ENCODE data around the gene NCAM2.

Gene NCAM2

DNA sequence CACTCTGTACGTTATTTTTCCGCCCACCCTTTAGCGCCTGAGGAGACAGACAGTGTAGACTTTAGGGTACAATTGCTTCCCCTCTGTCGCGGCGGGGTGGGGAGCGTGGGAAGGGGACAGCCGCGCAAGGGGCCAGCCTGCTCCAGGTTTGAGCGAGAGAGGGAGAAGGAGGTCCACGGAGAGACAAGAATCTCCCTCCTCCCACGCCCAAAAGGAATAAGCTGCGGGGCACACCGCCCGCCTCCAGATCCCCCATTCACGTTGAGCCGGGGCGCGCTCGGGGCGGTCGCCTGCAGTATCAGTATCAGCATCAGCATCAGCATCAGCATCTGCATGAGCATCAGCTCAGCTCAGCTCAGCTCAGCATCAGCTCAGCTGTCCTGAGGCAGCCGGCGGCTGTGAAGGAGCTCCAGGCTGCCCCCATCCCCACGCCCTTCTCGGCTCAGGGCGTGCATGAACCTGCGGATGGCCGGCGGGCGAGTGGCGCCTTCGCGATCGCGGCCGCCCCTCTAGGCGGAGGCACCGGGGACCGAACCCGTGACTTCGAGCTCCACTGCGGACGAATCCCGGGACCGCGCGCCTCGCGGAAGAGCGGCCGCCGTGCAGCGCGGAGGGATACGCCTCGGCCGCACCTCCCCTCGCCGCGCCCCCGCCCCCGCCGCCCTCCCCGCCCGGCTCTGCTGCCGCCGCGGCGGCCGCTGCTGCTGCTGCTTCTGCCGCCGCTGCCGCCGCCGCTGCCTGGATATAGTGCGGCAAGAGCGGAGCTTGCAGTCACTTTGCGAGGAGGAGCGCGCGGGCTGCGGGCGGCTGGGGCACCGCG, at the start of gene NCAM2:
Gene NCAM2 (plus strand): TSS at position 774 of the 820 bp plus-strand sequence.
- Histone ChIP-seq H3K9ac (ENCODE audit: low read length in 5 of 5) (peak within 1 kb of the TSS; percentile 0 to 74 (median 44)), H3K4me3 (ENCODE audit: low read depth in 1 of 5, low read length in 5 of 5) (peak within 1 kb of the TSS; percentile 59 to 82 (median 72)), H3K4me1 (ENCODE audit: control insufficient read depth in 5 of 5, insufficient read depth in 5 of 5, low read length in 5 of 5) (peaks cover 0 to 23% (median 17%) of the 10 kb centered on the region in 5 donors), H3K27me3 (ENCODE audit: control insufficient read depth in 5 of 5, insufficient read depth in 4 of 5, low read length in 5 of 5) (peaks cover 0 to 11% (median 0%) of the 10 kb centered on the region in 5 donors), H3K27ac (ENCODE audit: low read depth, low read length) (no peak within 1 kb of the TSS), H3K36me3 (ENCODE audit: control insufficient read depth in 5 of 5, insufficient read depth in 5 of 5, low read length in 5 of 5) (no peaks in the 10 kb centered on the region), H3K9me3 (ENCODE audit: control insufficient read depth in 5 of 5, low read length in 5 of 5) (no peaks in the 10 kb centered on the region)

DNA sequence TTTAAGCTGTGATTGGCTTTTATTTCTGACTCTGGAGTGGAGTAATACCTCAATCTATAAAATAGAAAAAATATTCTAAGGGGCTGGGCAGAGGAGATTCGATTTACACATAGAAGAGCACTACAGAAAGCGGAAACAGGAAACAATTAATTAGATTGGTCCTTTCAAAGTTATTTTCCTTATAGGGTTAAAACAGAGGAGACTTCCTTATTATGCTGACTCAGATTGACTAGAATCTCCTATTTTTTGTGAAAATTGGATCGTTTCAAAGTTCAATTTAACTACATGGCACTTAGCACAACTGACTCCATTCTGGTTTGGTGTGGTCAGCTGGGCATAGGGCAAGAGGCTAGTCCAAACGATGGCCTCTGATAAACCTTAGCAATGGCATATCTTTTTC, 48.3 kb upstream of the NCAM2 start:
- Histone ChIP-seq H3K9ac (ENCODE audit: low read length in 5 of 5) (no peak overlapping the region), H3K36me3 (ENCODE audit: control insufficient read depth in 5 of 5, insufficient read depth in 5 of 5, low read length in 5 of 5) (no peaks in the 10 kb centered on the region), H3K27me3 (ENCODE audit: control insufficient read depth in 5 of 5, insufficient read depth in 4 of 5, low read length in 5 of 5) (no peaks in the 10 kb centered on the region), H3K4me3 (ENCODE audit: low read depth in 1 of 5, low read length in 5 of 5) (no peak overlapping the region), H3K9me3 (ENCODE audit: control insufficient read depth in 5 of 5, low read length in 5 of 5) (peaks cover 0 to 2% (median 0%) of the 10 kb centered on the region in 5 donors), H3K27ac (ENCODE audit: low read depth, low read length) (no peak overlapping the region), H3K4me1 (ENCODE audit: control insufficient read depth in 5 of 5, insufficient read depth in 5 of 5, low read length in 5 of 5) (no peaks in the 10 kb centered on the region)

DNA sequence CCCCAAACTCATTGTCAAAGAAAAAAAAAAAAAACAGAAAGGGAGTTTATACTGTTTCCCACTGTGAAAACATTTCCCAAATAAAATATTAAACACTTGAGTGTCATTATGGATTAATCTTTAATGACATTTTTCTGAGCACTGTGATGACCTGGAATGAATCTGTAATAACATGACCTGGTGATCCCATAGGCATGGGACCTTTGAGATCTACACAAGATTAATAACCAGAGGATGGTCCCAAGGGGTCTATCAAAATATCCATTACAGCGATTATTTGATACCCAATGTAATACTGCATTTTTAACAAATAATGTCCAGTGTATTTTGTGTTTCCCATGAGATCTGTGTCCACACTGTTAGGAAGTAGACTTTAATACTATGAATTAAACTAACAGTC, 32.4 kb upstream of the NCAM2 start:
- H3K9me3 ChIP-seq (ENCODE audit: control insufficient read depth in 5 of 5, low read length in 5 of 5): no peaks in the 10 kb centered on the region
- H3K27me3 ChIP-seq (ENCODE audit: control insufficient read depth in 5 of 5, insufficient read depth in 4 of 5, low read length in 5 of 5): no peaks in the 10 kb centered on the region
- H3K4me3 ChIP-seq (ENCODE audit: low read depth in 1 of 5, low read length in 5 of 5): no peak overlapping the region
- H3K27ac ChIP-seq (ENCODE audit: low read depth, low read length): no peak overlapping the region
- no peak overlapping the region for H3K9ac ChIP-seq (ENCODE audit: low read length in 5 of 5)
- H3K36me3 ChIP-seq (ENCODE audit: control insufficient read depth in 5 of 5, insufficient read depth in 5 of 5, low read length in 5 of 5): no peaks in the 10 kb centered on the region
- H3K4me1 ChIP-seq (ENCODE audit: control insufficient read depth in 5 of 5, insufficient read depth in 5 of 5, low read length in 5 of 5): peaks cover 0 to 7% (median 3%) of the 10 kb centered on the region in 5 donors

DNA sequence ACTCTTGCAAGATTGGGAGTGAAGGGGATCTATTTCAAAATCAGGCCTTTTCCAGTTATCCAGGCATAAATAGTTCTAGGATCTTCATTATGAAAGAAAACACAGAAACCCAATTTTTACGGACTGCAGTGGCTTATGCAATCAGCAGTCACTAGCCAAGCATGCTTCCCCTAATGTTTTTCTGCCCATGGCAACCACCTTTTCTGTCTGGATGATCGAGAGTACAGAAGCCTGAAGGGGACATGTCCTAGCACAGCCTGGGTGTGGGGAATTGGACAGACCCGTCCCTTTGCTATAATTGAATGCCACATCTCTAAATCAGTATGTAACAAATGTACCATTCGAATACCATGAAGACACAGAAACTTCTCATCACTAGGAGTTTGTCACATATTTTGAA, 29.8 kb upstream of the NCAM2 start:
- Histone ChIP-seq H3K4me1 (ENCODE audit: control insufficient read depth in 5 of 5, insufficient read depth in 5 of 5, low read length in 5 of 5) (peaks cover 0 to 7% (median 3%) of the 10 kb centered on the region in 5 donors), H3K27me3 (ENCODE audit: control insufficient read depth in 5 of 5, insufficient read depth in 4 of 5, low read length in 5 of 5) (no peaks in the 10 kb centered on the region), H3K4me3 (ENCODE audit: low read depth in 1 of 5, low read length in 5 of 5) (peak overlapping the region in 1 of 5 donors; percentile 16), H3K9ac (ENCODE audit: low read length in 5 of 5) (no peak overlapping the region), H3K36me3 (ENCODE audit: control insufficient read depth in 5 of 5, insufficient read depth in 5 of 5, low read length in 5 of 5) (no peaks in the 10 kb centered on the region), H3K27ac (ENCODE audit: low read depth, low read length) (no peak overlapping the region), H3K9me3 (ENCODE audit: control insufficient read depth in 5 of 5, low read length in 5 of 5) (no peaks in the 10 kb centered on the region)

DNA sequence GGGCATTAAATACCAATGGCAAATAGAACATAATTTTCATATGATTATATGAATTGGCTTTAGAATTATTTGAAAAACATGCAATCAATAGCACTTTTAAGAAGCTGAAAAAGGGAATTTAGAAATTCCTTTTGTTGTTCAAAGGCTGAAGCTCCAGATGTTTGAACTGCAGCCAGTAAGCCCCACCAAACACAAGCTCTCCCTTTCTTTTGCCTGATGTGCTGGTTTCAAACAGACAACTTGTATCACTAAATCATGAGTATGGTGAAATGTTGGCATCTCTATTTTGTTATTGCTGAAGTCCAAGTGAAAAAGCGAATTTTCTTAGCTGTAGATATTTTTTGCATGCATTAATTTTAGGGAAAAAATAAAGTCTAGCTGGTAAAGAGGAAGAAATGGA, 27.5 kb upstream of the NCAM2 start:
- H3K9ac ChIP-seq (ENCODE audit: low read length in 5 of 5): no peak overlapping the region
- no peaks in the 10 kb centered on the region for H3K27me3 ChIP-seq (ENCODE audit: control insufficient read depth in 5 of 5, insufficient read depth in 4 of 5, low read length in 5 of 5)
- H3K9me3 ChIP-seq (ENCODE audit: control insufficient read depth in 5 of 5, low read length in 5 of 5): no peaks in the 10 kb centered on the region
- H3K36me3 ChIP-seq (ENCODE audit: control insufficient read depth in 5 of 5, insufficient read depth in 5 of 5, low read length in 5 of 5): no peaks in the 10 kb centered on the region
- H3K4me1 ChIP-seq (ENCODE audit: control insufficient read depth in 5 of 5, insufficient read depth in 5 of 5, low read length in 5 of 5): peaks cover 0 to 7% (median 3%) of the 10 kb centered on the region in 5 donors
- no peak overlapping the region for H3K27ac ChIP-seq (ENCODE audit: low read depth, low read length)
- no peak overlapping the region for H3K4me3 ChIP-seq (ENCODE audit: low read depth in 1 of 5, low read length in 5 of 5)

DNA sequence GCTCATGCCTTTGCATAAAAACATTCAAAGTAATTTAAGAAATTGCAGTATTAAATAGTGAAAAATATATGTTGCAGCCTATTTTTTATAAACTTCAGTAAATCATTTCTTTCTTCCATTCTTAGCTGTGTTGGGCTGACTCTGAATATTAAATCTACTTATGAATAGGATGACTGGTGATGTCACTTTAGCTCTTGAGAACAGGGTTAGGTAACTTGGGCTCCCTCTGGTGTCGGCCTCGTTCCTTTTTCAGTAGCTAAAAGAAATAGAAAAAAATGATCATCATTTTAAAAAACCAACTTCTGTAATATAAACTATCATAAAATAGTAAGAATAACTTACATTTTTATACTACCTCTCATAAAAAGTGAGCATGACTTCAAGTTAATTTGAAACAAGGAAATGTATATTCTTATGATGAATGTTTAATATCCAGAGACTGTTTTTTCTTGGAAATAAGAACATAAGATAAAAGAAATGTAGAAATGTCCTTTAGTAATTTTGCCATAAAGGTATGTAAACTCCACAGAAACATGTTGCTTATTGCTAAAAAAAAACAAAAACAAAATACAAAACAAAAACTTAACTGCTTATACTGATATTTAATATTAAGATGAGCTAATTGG, 26.8 kb upstream of the NCAM2 start:
- Histone ChIP-seq H3K27ac (ENCODE audit: low read depth, low read length) (no peak overlapping the region), H3K9ac (ENCODE audit: low read length in 5 of 5) (no peak overlapping the region), H3K4me3 (ENCODE audit: low read depth in 1 of 5, low read length in 5 of 5) (no peak overlapping the region), H3K4me1 (ENCODE audit: control insufficient read depth in 5 of 5, insufficient read depth in 5 of 5, low read length in 5 of 5) (peaks cover 0 to 7% (median 3%) of the 10 kb centered on the region in 5 donors), H3K9me3 (ENCODE audit: control insufficient read depth in 5 of 5, low read length in 5 of 5) (no peaks in the 10 kb centered on the region), H3K36me3 (ENCODE audit: control insufficient read depth in 5 of 5, insufficient read depth in 5 of 5, low read length in 5 of 5) (no peaks in the 10 kb centered on the region), H3K27me3 (ENCODE audit: control insufficient read depth in 5 of 5, insufficient read depth in 4 of 5, low read length in 5 of 5) (no peaks in the 10 kb centered on the region)

DNA sequence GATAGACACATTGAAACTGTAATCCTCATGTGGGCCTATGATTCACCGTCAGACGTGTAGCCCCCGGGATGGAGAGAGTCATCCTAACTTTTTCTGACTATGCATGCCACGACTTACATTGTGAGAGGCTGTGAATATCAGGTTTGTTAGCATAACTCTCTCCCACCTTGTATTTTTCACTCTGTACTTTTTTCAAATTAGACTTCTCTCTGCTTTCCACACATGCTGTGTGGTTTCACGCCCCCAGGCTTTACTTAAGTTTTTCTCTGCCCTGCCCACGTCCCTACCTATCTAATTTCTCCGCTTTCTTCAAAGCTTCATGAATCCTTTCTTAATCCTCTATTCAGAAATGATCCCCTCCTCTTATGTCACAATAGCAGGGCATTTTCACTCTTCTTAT, 3.4 kb upstream of the NCAM2 start:
- H3K4me1 ChIP-seq (ENCODE audit: control insufficient read depth in 5 of 5, insufficient read depth in 5 of 5, low read length in 5 of 5): peaks cover 0 to 23% (median 17%) of the 10 kb centered on the region in 5 donors
- H3K9me3 ChIP-seq (ENCODE audit: control insufficient read depth in 5 of 5, low read length in 5 of 5): no peaks in the 10 kb centered on the region
- peaks cover 0 to 11% (median 0%) of the 10 kb centered on the region in 5 donors for H3K27me3 ChIP-seq (ENCODE audit: control insufficient read depth in 5 of 5, insufficient read depth in 4 of 5, low read length in 5 of 5)
- no peak overlapping the region for H3K27ac ChIP-seq (ENCODE audit: low read depth, low read length)
- H3K9ac ChIP-seq (ENCODE audit: low read length in 5 of 5): no peak overlapping the region
- no peaks in the 10 kb centered on the region for H3K36me3 ChIP-seq (ENCODE audit: control insufficient read depth in 5 of 5, insufficient read depth in 5 of 5, low read length in 5 of 5)
- H3K4me3 ChIP-seq (ENCODE audit: low read depth in 1 of 5, low read length in 5 of 5): no peak overlapping the region

DNA sequence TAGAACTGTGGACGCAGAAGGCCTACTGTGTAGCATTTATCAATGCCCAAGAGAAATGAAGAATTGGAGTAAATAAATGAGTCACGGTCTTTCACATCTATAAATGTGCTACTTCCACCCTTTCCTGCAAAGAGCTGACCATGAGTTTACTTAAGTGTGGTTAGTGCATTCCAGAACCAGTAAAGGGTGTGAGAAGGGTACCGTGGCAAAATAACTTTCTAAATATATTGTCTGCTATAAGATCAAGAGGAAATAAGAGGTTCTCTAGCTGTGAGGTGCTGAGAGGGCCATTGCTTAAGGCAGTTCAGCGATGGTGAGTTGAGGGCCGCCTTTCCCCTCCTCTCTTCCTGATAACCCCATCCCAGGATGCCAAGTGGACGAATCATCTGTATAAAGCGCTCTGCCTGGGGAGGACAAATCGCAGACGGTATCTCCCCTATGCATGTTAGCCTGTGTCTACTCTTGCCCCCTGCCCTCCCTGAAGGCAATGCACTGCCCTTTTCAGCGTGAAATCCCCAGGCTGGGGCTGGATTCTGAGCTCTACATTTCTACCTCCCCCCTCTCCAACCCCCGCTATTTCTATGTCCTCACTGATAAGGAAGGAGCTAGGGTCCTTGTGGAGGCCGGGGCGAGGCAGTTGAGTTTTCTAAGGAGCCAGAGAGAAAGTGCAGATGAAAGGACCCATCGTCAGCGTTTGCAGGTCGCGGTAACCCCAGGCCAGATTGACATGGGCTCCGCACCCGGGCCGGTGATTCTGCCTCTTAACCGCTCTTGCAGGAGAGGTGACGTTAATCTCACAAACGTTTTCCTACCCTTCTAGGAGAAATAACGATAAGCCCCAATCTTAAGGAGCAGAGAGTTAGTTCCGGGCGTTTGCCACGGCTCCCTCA, 1.5 kb upstream of the NCAM2 start:
- peaks cover 0 to 11% (median 0%) of the 10 kb centered on the region in 5 donors for H3K27me3 ChIP-seq (ENCODE audit: control insufficient read depth in 5 of 5, insufficient read depth in 4 of 5, low read length in 5 of 5)
- peak overlapping the region in 1 of 5 donors; percentile 44 for H3K9ac ChIP-seq (ENCODE audit: low read length in 5 of 5)
- H3K36me3 ChIP-seq (ENCODE audit: control insufficient read depth in 5 of 5, insufficient read depth in 5 of 5, low read length in 5 of 5): no peaks in the 10 kb centered on the region
- H3K4me1 ChIP-seq (ENCODE audit: control insufficient read depth in 5 of 5, insufficient read depth in 5 of 5, low read length in 5 of 5): peaks cover 0 to 23% (median 17%) of the 10 kb centered on the region in 5 donors
- H3K27ac ChIP-seq (ENCODE audit: low read depth, low read length): no peak overlapping the region
- H3K4me3 ChIP-seq (ENCODE audit: low read depth in 1 of 5, low read length in 5 of 5): peak overlapping the region in 3 of 5 donors; percentile 59 to 65 (median 59)
- no peaks in the 10 kb centered on the region for H3K9me3 ChIP-seq (ENCODE audit: control insufficient read depth in 5 of 5, low read length in 5 of 5)

DNA sequence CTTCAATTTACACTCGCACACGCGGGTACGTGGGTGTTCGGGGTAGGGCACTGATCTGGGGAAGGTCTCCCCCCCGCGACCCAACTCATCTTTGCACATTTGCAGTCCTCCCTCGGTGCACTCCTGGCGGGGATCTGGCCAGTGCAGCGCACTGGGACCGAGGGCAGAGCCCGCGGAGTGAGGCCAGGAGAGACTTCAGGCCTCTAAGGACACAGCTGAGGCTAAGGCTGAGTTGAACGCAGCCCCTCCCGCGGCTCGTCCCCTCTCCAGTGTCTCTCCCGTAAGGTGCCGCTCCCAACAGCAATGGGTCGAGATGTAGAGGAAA, 936 bp upstream of the NCAM2 start:
- peak overlapping the region in 1 of 5 donors; percentile 44 for H3K9ac ChIP-seq (ENCODE audit: low read length in 5 of 5)
- H3K27ac ChIP-seq (ENCODE audit: low read depth, low read length): no peak overlapping the region
- peak overlapping the region; percentile 36 to 65 (median 59) for H3K4me3 ChIP-seq (ENCODE audit: low read depth in 1 of 5, low read length in 5 of 5)

More for the DNA sequence above, 936 bp upstream of the NCAM2 start:
- Histone ChIP-seq H3K27me3 (ENCODE audit: control insufficient read depth in 5 of 5, insufficient read depth in 4 of 5, low read length in 5 of 5) (peaks cover 0 to 11% (median 0%) of the 10 kb centered on the region in 5 donors), H3K36me3 (ENCODE audit: control insufficient read depth in 5 of 5, insufficient read depth in 5 of 5, low read length in 5 of 5) (no peaks in the 10 kb centered on the region), H3K9me3 (ENCODE audit: control insufficient read depth in 5 of 5, low read length in 5 of 5) (no peaks in the 10 kb centered on the region), H3K4me1 (ENCODE audit: control insufficient read depth in 5 of 5, insufficient read depth in 5 of 5, low read length in 5 of 5) (peaks cover 0 to 23% (median 17%) of the 10 kb centered on the region in 5 donors)
